ENCODE measurements around the gene ANKRD20A1. TPM values are rescaled to one million over a fixed set of nuclear protein-coding genes. Genes with fewer than 3 reads are reported as not detected.
"Not testable (repeated sequence)": the region's sequence is repeated elsewhere in the genome, so short reads cannot be mapped to it uniquely, and the experiment has no call there.

The ANKRD20A1 gene
- polyA plus RNA-seq (2013, experiment 1 of 2; ENCODE audit: insufficient read length) = not detected
- 0.27 TPM for polyA plus RNA-seq (2013, experiment 2 of 2; ENCODE audit: insufficient read length)

- peak; percentile 0 for DNase-seq
These were observed at the start of gene ANKRD20A1 for GRCh38 chr9:67858871-67859270. Gene ANKRD20A1 (plus strand): TSS chr9:67858931. CDS start chr9:67859427, 496 bp downstream.

DNA sequence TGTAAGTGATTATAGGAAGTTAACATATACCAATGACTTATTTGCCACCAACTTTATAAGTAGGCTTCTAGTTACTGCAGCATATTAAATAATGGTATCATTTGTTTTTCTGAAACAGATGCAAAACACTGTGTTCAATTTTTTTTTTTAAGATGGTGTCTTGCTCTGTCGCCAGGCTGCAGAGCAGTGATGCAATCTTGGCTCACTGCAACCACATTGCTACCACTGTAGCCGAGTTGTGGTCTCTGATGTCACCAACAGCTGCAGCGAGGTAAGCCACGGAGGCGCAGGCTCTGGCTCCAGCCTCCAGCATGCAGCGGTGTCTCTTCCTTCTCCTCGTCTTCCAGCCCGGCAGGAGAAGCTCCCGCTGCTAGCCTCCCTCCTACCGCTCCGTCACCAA is 26.6 kb upstream of the ANKRD20A1 start:
- not testable (repeated sequence) for DNase-seq
